Anterior cingulate cortex (tissue), 58 donors: ENCODE data around the gene CLSTN1.
A peak's percentile ranks its signal among the peaks of the same experiment; 100 is the strongest.

Experiments
- DNase-seq, 58 donors: peaks; one replicate each; lab custom pipeline; 2025; lab: John Stamatoyannopoulos, UW

Gene CLSTN1

GRCh38 chr1:9691691-9692090 lies 132.1 kb downstream of the CLSTN1 start:
- DNase-seq, result no peak

GRCh38 chr1:9691108-9691445 lies 132.7 kb downstream of the CLSTN1 start:
- peak in 1 of 58 donors; percentile 13 for DNase-seq

- DNase-seq, result no peak
Observed at GRCh38 chr1:9690440-9691107, 133.2 kb downstream of the CLSTN1 start.

GRCh38 chr1:9689971-9690381 lies 133.8 kb downstream of the CLSTN1 start:
- DNase-seq, result peak in 1 of 58 donors; percentile 14

GRCh38 chr1:9689011-9689706 lies 134.6 kb downstream of the CLSTN1 start:
- DNase-seq, result peak in 52 of 58 donors; percentile 9 to 76 (median 48)

GRCh38 chr1:9688599-9688998 lies 135.2 kb downstream of the CLSTN1 start:
- DNase-seq, result no peak

GRCh38 chr1:9687874-9688582 lies 135.7 kb downstream of the CLSTN1 start:
- no peak for DNase-seq

GRCh38 chr1:9687120-9687873 lies 136.5 kb downstream of the CLSTN1 start:
- peak in 5 of 58 donors; percentile 19 to 53 (median 30) for DNase-seq

GRCh38 chr1:9684801-9685200 lies 139.0 kb downstream of the CLSTN1 start:
- DNase-seq, result no peak

GRCh38 chr1:9680828-9681227 lies 142.9 kb downstream of the CLSTN1 start:
- DNase-seq, result no peak

GRCh38 chr1:9680091-9680490 lies 143.7 kb downstream of the CLSTN1 start:
- no peak for DNase-seq
